Measurements from ENCODE around the gene CDC42.
"Not testable (repeated sequence)": the region's sequence is repeated elsewhere in the genome, so short reads cannot be mapped to it uniquely, and the experiment has no call there.

Gene CDC42

GRCh38 chr1:22052115-22053016 lies at the start of gene CDC42:
CDC42 (plus strand) TSS chr1:22052709; CDS start chr1:22078479, 25,770 bp downstream.
- peak within 1 kb of the TSS; percentile 98 for H3K27ac ChIP-seq
- peak; percentile 90 for DNase-seq (ENCODE audit: low read depth, low spot score)

GRCh38 chr1:22002875-22003274 lies 49.6 kb upstream of the CDC42 start:
- H3K27ac ChIP-seq; DNase-seq (ENCODE audit: low read depth, low spot score): not testable (repeated sequence)

GRCh38 chr1:22003959-22004358 lies 48.5 kb upstream of the CDC42 start:
- DNase-seq (ENCODE audit: low read depth, low spot score); H3K27ac ChIP-seq: not testable (repeated sequence)

GRCh38 chr1:22005261-22006149 lies 47.0 kb upstream of the CDC42 start:
- not testable (repeated sequence) for DNase-seq (ENCODE audit: low read depth, low spot score); H3K27ac ChIP-seq

GRCh38 chr1:22006736-22007135 lies 45.8 kb upstream of the CDC42 start:
- not testable (repeated sequence) for H3K27ac ChIP-seq; DNase-seq (ENCODE audit: low read depth, low spot score)

GRCh38 chr1:22007262-22007661 lies 45.2 kb upstream of the CDC42 start:
- DNase-seq (ENCODE audit: low read depth, low spot score); H3K27ac ChIP-seq: not testable (repeated sequence)

GRCh38 chr1:22009566-22009965 lies 42.9 kb upstream of the CDC42 start:
- DNase-seq (ENCODE audit: low read depth, low spot score); H3K27ac ChIP-seq: not testable (repeated sequence)

- not testable (repeated sequence) for H3K27ac ChIP-seq; DNase-seq (ENCODE audit: low read depth, low spot score)
Measured at GRCh38 chr1:22012752-22013151, 39.8 kb upstream of the CDC42 start.

GRCh38 chr1:22014575-22015206 lies 37.8 kb upstream of the CDC42 start:
- not testable (repeated sequence) for H3K27ac ChIP-seq; DNase-seq (ENCODE audit: low read depth, low spot score)

- DNase-seq (ENCODE audit: low read depth, low spot score) = peak; percentile 86
- peak overlapping the region; percentile 82 for H3K27ac ChIP-seq
Measured at GRCh38 chr1:22018583-22019559, 33.6 kb upstream of the CDC42 start.

GRCh38 chr1:22021061-22021460 lies 31.4 kb upstream of the CDC42 start:
- DNase-seq (ENCODE audit: low read depth, low spot score) = no peak

GRCh38 chr1:22024485-22025367 lies 27.8 kb upstream of the CDC42 start:
- no peak for DNase-seq (ENCODE audit: low read depth, low spot score)
- H3K27ac ChIP-seq = peak overlapping the region; percentile 90

More at GRCh38 chr1:22021061-22021460, 31.4 kb upstream of the CDC42 start:
- no peak overlapping the region for H3K27ac ChIP-seq

- no peak for DNase-seq (ENCODE audit: low read depth, low spot score)
- H3K27ac ChIP-seq = peak overlapping the region; percentile 90
Measured at GRCh38 chr1:22025368-22026155, 26.9 kb upstream of the CDC42 start.

- DNase-seq (ENCODE audit: low read depth, low spot score) = no peak
- H3K27ac ChIP-seq = no peak overlapping the region
Measured at GRCh38 chr1:22026924-22027289, 25.6 kb upstream of the CDC42 start.

GRCh38 chr1:22030057-22030456 lies 22.5 kb upstream of the CDC42 start:
- DNase-seq (ENCODE audit: low read depth, low spot score) = no peak
- H3K27ac ChIP-seq = no peak overlapping the region

- no peak for DNase-seq (ENCODE audit: low read depth, low spot score)
- no peak overlapping the region for H3K27ac ChIP-seq
Measured at GRCh38 chr1:22030473-22030872, 22.0 kb upstream of the CDC42 start.

GRCh38 chr1:22031214-22031962 lies 21.1 kb upstream of the CDC42 start:
- H3K27ac ChIP-seq = no peak overlapping the region
- no peak for DNase-seq (ENCODE audit: low read depth, low spot score)
